PFSK-1 (cell line): Measurements from ENCODE around the gene NPM3.

ENCODE experiments used
- FOXP2 ChIP-seq: optimal IDR thresholded peaks from 2 replicates; pipeline ENCODE3; 2011; ENCODE audit warnings: borderline replicate concordance, control low read depth, inconsistent platforms; ENCODE audit not compliant: insufficient read depth; ENCODE audit errors: extremely low read length, extremely low read depth
- POLR2AphosphoS5 ChIP-seq: IDR thresholded peaks from 2 replicates; pipeline ENCODE4 v1.6.1; 2012; ENCODE audit warnings: low read depth, mild to moderate bottlenecking, control low read depth, low read length, moderate library complexity
- SIN3A ChIP-seq: IDR thresholded peaks from 2 replicates; pipeline ENCODE4 v1.6.1; 2012; ENCODE audit warnings: mild to moderate bottlenecking, low read length, moderate library complexity, borderline replicate concordance; ENCODE audit not compliant: insufficient read depth
- TAF1 ChIP-seq: IDR thresholded peaks from 2 replicates; pipeline ENCODE4 v1.6.1; 2012; ENCODE audit warnings: low read length, control low read depth, borderline replicate concordance; ENCODE audit not compliant: insufficient read depth
- TF ChIP-seq, protein P1 (sequence below), 2 experiments: IDR thresholded peaks; 2 replicates each; pipeline versions ENCODE4 v1.6.1 to v1.8.0; 2011 to 2012; ENCODE audit warnings: low read depth in 2 of 2, low read length in 2 of 2, control low read depth in 1 of 2, inconsistent platforms in 1 of 2, mild to moderate bottlenecking in 1 of 2, moderate library complexity in 1 of 2; ENCODE audit not compliant: insufficient read depth in 1 of 2

The NPM3 gene

DNA sequence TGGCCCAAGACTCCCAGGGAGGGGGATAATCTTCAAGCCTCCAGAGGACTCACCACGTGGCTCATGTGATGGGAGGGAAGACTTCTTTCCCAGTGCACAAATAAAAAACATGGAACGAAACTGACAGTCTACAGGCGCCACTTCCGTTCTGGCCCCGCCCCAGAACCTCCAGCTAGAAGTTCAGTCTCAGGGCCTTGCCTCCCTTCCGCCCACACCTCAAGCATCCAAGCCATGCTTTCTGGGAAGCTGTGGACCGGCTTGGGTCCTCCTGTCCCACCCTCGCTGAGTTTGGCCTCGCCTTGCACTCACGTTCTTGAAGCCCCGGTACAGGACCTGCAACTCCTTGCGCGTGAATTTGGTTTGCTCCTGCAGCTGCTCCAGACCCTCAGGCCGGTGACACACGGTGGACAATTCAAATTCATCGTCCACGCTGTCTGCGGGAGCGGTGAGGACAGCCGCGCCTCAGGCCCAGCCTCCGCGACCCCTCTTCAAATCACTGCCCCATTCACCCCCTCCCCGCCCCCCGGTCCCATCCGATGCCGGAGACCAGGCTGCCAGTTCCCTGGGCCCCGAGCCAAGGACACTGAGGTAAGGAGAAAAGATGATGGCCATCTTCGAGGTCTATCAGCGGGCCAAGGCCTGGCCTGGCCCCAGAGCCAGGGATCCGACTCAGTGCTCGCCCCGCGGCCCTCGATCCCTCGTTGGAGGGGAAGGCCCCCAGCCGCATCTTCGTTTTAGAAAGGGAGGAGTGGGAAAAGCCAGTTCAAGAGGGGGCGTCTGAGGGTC is 45.7 kb upstream of the NPM3 start:
- no peak for TF ChIP-seq POLR2AphosphoS5
- no peak for TF ChIP-seq TAF1
- no peak for TF ChIP-seq FOXP2
- no peak for TF ChIP-seq SIN3A
- TF ChIP-seq, protein P1, sequence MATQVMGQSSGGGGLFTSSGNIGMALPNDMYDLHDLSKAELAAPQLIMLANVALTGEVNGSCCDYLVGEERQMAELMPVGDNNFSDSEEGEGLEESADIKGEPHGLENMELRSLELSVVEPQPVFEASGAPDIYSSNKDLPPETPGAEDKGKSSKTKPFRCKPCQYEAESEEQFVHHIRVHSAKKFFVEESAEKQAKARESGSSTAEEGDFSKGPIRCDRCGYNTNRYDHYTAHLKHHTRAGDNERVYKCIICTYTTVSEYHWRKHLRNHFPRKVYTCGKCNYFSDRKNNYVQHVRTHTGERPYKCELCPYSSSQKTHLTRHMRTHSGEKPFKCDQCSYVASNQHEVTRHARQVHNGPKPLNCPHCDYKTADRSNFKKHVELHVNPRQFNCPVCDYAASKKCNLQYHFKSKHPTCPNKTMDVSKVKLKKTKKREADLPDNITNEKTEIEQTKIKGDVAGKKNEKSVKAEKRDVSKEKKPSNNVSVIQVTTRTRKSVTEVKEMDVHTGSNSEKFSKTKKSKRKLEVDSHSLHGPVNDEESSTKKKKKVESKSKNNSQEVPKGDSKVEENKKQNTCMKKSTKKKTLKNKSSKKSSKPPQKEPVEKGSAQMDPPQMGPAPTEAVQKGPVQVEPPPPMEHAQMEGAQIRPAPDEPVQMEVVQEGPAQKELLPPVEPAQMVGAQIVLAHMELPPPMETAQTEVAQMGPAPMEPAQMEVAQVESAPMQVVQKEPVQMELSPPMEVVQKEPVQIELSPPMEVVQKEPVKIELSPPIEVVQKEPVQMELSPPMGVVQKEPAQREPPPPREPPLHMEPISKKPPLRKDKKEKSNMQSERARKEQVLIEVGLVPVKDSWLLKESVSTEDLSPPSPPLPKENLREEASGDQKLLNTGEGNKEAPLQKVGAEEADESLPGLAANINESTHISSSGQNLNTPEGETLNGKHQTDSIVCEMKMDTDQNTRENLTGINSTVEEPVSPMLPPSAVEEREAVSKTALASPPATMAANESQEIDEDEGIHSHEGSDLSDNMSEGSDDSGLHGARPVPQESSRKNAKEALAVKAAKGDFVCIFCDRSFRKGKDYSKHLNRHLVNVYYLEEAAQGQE (IDR thresholded peaks at IDR 0.05; ENCODE audit: insufficient read depth in 1 of 2, low read depth in 2 of 2, low read length in 2 of 2) = no peak

GRCh38 chr10:101827919-101828600 is 44.8 kb upstream of the NPM3 start:
- no peak for TF ChIP-seq FOXP2
- TF ChIP-seq, protein P1 (IDR thresholded peaks at IDR 0.05; ENCODE audit: insufficient read depth in 1 of 2, low read depth in 2 of 2, low read length in 2 of 2) = no peak
- no peak for TF ChIP-seq TAF1
- no peak for TF ChIP-seq SIN3A
- TF ChIP-seq POLR2AphosphoS5 = no peak

GRCh38 chr10:101826852-101827434 is 43.7 kb upstream of the NPM3 start:
- TF ChIP-seq POLR2AphosphoS5 = no peak
- TF ChIP-seq FOXP2 = no peak
- TF ChIP-seq, protein P1 (IDR thresholded peaks at IDR 0.05; ENCODE audit: insufficient read depth in 1 of 2, low read depth in 2 of 2, low read length in 2 of 2) = no peak
- TF ChIP-seq TAF1 = no peak
- no peak for TF ChIP-seq SIN3A

DNA sequence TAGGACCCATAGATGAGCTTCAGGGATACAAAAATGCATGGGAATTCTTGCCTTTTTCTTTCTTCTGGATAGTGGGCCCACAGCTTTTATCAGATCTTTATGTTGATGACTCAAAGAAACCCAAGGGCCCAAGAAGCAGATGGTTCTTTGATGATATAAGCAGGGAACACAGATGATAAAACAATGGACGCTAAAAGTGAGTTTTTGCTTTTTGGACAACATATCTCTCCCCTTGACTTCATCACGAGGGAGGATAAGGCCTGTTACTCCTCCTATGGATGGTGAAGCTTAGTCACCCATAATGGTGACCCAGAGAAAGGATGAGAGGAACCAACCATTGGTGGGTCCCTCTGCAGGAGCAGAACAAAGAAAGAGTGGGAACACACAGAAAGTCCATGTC is 41.5 kb upstream of the NPM3 start:
- TF ChIP-seq, protein P1 (IDR thresholded peaks at IDR 0.05; ENCODE audit: insufficient read depth in 1 of 2, low read depth in 2 of 2, low read length in 2 of 2) = no peak
- TF ChIP-seq FOXP2 = no peak
- no peak for TF ChIP-seq POLR2AphosphoS5
- TF ChIP-seq TAF1 = no peak
- no peak for TF ChIP-seq SIN3A
